Panc1 (cell line): ENCODE data around the gene PTPA. TPM values are rescaled to one million over a fixed set of nuclear protein-coding genes. Genes with fewer than 3 reads are reported as not detected.

ENCODE experiments used
- ATAC-seq: fragments of 200-7000 bp; cut with Tn5 transposase; 2 replicates; pipeline ENCODE4 v1.9.1; 2020; ENCODE audit warnings: mild to moderate bottlenecking, moderate library complexity
- BruUV-seq: library from RNA; stranded (reverse); fragments of 400-500 nt; replicated peaks from 2 replicates; lab custom pipeline; 2021; lab: Mats Ljungman, UMichigan
- CTCF ChIA-PET: fragments of 300-600 bp; sonication (Branson Sonifier 250); formaldehyde crosslinking; loops from one replicate; lab custom pipeline; 2022; ENCODE audit warnings: antibody characterized with exemption; lab: Charles Lee
- POLR2A ChIA-PET: fragments of 300-600 bp; sonication (Branson Sonifier 250); formaldehyde crosslinking; loops from one replicate; lab custom pipeline; 2022; ENCODE audit warnings: antibody characterized with exemption; lab: Charles Lee
- DNase-seq: peaks from one replicate; pipeline ENCODE4 v3.0.0-alpha.2; 2010; ENCODE audit warnings: low read depth, low spot score
- H3K27ac ChIP-seq: 2 replicates; pipeline ENCODE4 v1.5.1; 2011; ENCODE audit warnings: mild to moderate bottlenecking, low read length, inconsistent platforms
- H3K27me3 ChIP-seq: fragments of 200-500 bp; sonication (Bioruptor generic); 2 replicates; pipeline ENCODE4 v1.6.0; 2014; ENCODE audit warnings: low read length, inconsistent platforms; ENCODE audit not compliant: control insufficient read depth, insufficient read depth
- H3K36me3 ChIP-seq: fragments of 200-500 bp; sonication (Bioruptor generic); 2 replicates; pipeline ENCODE4 v1.5.1; 2014; ENCODE audit warnings: inconsistent platforms, mild to moderate bottlenecking, low read length, moderate library complexity; ENCODE audit not compliant: control insufficient read depth, insufficient read depth
- H3K4me1 ChIP-seq: 2 replicates; pipeline ENCODE4 v1.5.1; 2011; ENCODE audit warnings: inconsistent platforms, mild to moderate bottlenecking, low read length, moderate library complexity; ENCODE audit not compliant: control insufficient read depth, insufficient read depth
- H3K4me3 ChIP-seq, 2 experiments: 2 replicates each; pipeline ENCODE4 v1.5.1; 2011 to 2012; ENCODE audit warnings: low read depth in 2 of 2, low read length in 2 of 2, mild to moderate bottlenecking in 2 of 2, inconsistent platforms in 1 of 2, moderate library complexity in 1 of 2
- H3K9me3 ChIP-seq: fragments of 200-500 bp; sonication (Bioruptor generic); 2 replicates; pipeline ENCODE4 v1.5.1; 2014; ENCODE audit warnings: low read depth, mild to moderate bottlenecking, inconsistent platforms, low read length, moderate library complexity; ENCODE audit not compliant: control insufficient read depth, insufficient read depth
- CTCF ChIP-seq: fragments of 450-650 bp; IDR thresholded peaks from 2 replicates; pipeline ENCODE4 v1.5.1; 2017; ENCODE audit warnings: mild to moderate bottlenecking
- POLR2AphosphoS5 ChIP-seq: IDR thresholded peaks from 2 replicates; pipeline ENCODE4 v1.6.1; 2012; ENCODE audit warnings: mild to moderate bottlenecking, low read depth, low read length, moderate library complexity
- REST ChIP-seq, 2 experiments: IDR thresholded peaks; 2 replicates each; pipeline ENCODE4 v1.6.1; 2011 to 2012; ENCODE audit warnings: low read depth in 2 of 2, control low read depth in 1 of 2, low read length in 1 of 2, mild to moderate bottlenecking in 1 of 2, moderate library complexity in 1 of 2; ENCODE audit not compliant: insufficient read depth in 1 of 2
- SIN3A ChIP-seq: IDR thresholded peaks from 2 replicates; pipeline ENCODE4 v1.6.1; 2012; ENCODE audit warnings: low read depth, mild to moderate bottlenecking, low read length, moderate library complexity, borderline replicate concordance; ENCODE audit not compliant: insufficient read depth
- TCF7L2 ChIP-seq: IDR thresholded peaks from 2 replicates; pipeline ENCODE4 v1.6.1; 2011; ENCODE audit warnings: mild to moderate bottlenecking, low read depth, low read length, inconsistent platforms
- in situ Hi-C: cut with HindIII; loops from 2 replicates; pipeline ENCODE4 v1.10.0; 2016; ENCODE audit warnings: low sequenced_read_pairs, low pct_unique_long_range_greater_than_20kb
- intact Hi-C: fragments of 100-400 bp; cut with micrococcal nuclease; formaldehyde crosslinking; loops from one replicate; pipeline ENCODE4 v1.10.0; 2022; ENCODE audit not compliant: unreplicated experiment
- total RNA-seq: library from RNA; stranded (reverse); gene quantifications from one replicate; pipeline ENCODE4 v1.2.1, GENCODE V29; 2021; ENCODE audit not compliant: unreplicated experiment

The PTPA gene
- total RNA-seq, 1 experiment from 2014 or later = 114 TPM

GRCh38 chr9:129173296-129174101 lies 62.3 kb downstream of the PTPA start:
- H3K27ac ChIP-seq = peak overlapping the region; percentile 95
- H3K36me3 ChIP-seq = no peaks in the 10 kb centered on the region; the same call in 1 of the 2 replicates
- intact Hi-C loops = no loop called here

More at GRCh38 chr9:129173296-129174101, 62.3 kb downstream of the PTPA start:
- DNase-seq (no peak), ATAC-seq (no peak)
- CTCF ChIA-PET = interaction anchor here (0.6 to 1.6 kb wide), 11 partner anchors 11 to 451 kb away, joined by 3 to 14 read pairs (median 3); no protein-coding TSS in a partner anchor
- POLR2A ChIA-PET = interaction anchor here (0.5 kb wide), 1 partner anchor 33 kb away, joined by 9 read pairs; no protein-coding TSS in a partner anchor
- Histone ChIP-seq H3K27me3 (no peaks in the 10 kb centered on the region), H3K9me3 (no peaks in the 10 kb centered on the region), H3K4me3 (peak overlapping the region; percentile 74 to 81), H3K4me1 (peaks cover 22% of the 10 kb centered on the region)
- no TSS peak for BruUV-seq
- no peak for TF ChIP-seq TCF7L2
- TF ChIP-seq REST (IDR thresholded peaks at IDR 0.05; ENCODE audit: insufficient read depth in 1 of 2, low read depth in 2 of 2, low read length in 1 of 2) = no peak
- no peak for TF ChIP-seq SIN3A
- TF ChIP-seq POLR2AphosphoS5 = no peak
- TF ChIP-seq CTCF = no peak
- in situ Hi-C loops = no loop called here
